Epithelial cell of prostate (primary cell): ENCODE results near the gene TMEM87A.
"Not testable (repeated sequence)": the region's sequence is repeated elsewhere in the genome, so short reads cannot be mapped to it uniquely, and the experiment has no call there.

ENCODE experiments used
- DNase-seq: peaks from one replicate; pipeline ENCODE4 v3.0.0-alpha.2; 2011; ENCODE audit warnings: low read depth, low spot score
- H3K27ac ChIP-seq: fragments of 450-650 bp; 2 replicates; pipeline ENCODE4 v1.5.1; 2017; ENCODE audit warnings: mild to moderate bottlenecking

Gene TMEM87A

GRCh38 chr15:42272939-42273899 is at the start of gene TMEM87A, which contains the start of gene GANC:
TMEM87A (minus strand) TSS chr15:42273433; CDS start chr15:42273398, 35 bp downstream.
GANC (plus strand) TSS chr15:42273201; CDS start chr15:42274482, 1,281 bp downstream.
- peak within 1 kb of the TSS; percentile 99 for H3K27ac ChIP-seq
- peak; percentile 93 for DNase-seq

GRCh38 chr15:42319206-42319605 is 46.0 kb upstream of the TMEM87A start:
- no peak overlapping the region for H3K27ac ChIP-seq

GRCh38 chr15:42316282-42316805 is 43.1 kb upstream of the TMEM87A start:
- DNase-seq = not testable (repeated sequence)

More at GRCh38 chr15:42319206-42319605, 46.0 kb upstream of the TMEM87A start:
- DNase-seq = no peak

GRCh38 chr15:42315521-42315920 is 42.3 kb upstream of the TMEM87A start:
- no peak overlapping the region for H3K27ac ChIP-seq
- DNase-seq = no peak

More at GRCh38 chr15:42316282-42316805, 43.1 kb upstream of the TMEM87A start:
- H3K27ac ChIP-seq = not testable (repeated sequence)

- DNase-seq = no peak
- H3K27ac ChIP-seq = no peak overlapping the region
Observed at GRCh38 chr15:42314818-42315217, 41.6 kb upstream of the TMEM87A start.

GRCh38 chr15:42313463-42313862 is 40.2 kb upstream of the TMEM87A start:
- H3K27ac ChIP-seq = no peak overlapping the region
- DNase-seq = no peak

GRCh38 chr15:42306681-42307080 is 33.4 kb upstream of the TMEM87A start:
- no peak for DNase-seq
- H3K27ac ChIP-seq = no peak overlapping the region

GRCh38 chr15:42301004-42301403 is 27.8 kb upstream of the TMEM87A start:
- H3K27ac ChIP-seq, DNase-seq: not testable (repeated sequence)

- DNase-seq = no peak
Observed at GRCh38 chr15:42289166-42289565, 15.9 kb upstream of the TMEM87A start.

GRCh38 chr15:42287931-42288330 is 14.7 kb upstream of the TMEM87A start:
- H3K27ac ChIP-seq = no peak overlapping the region
- DNase-seq = no peak

More at GRCh38 chr15:42289166-42289565, 15.9 kb upstream of the TMEM87A start:
- H3K27ac ChIP-seq = no peak overlapping the region

- H3K27ac ChIP-seq = no peak overlapping the region
- no peak for DNase-seq
Observed at GRCh38 chr15:42286445-42287029, 13.3 kb upstream of the TMEM87A start.

- no peak for DNase-seq
- H3K27ac ChIP-seq = no peak overlapping the region
Observed at GRCh38 chr15:42285034-42285433, 11.8 kb upstream of the TMEM87A start.

- H3K27ac ChIP-seq = no peak overlapping the region
- DNase-seq = no peak
Observed at GRCh38 chr15:42284551-42284950, 11.3 kb upstream of the TMEM87A start.

- no peak for DNase-seq
- H3K27ac ChIP-seq = no peak overlapping the region
Observed at GRCh38 chr15:42283671-42284070, 10.4 kb upstream of the TMEM87A start.

GRCh38 chr15:42282926-42283325 is 9.7 kb upstream of the TMEM87A start:
- no peak overlapping the region for H3K27ac ChIP-seq
- DNase-seq = no peak

- H3K27ac ChIP-seq = no peak overlapping the region
- no peak for DNase-seq
Observed at GRCh38 chr15:42282344-42282743, 9.1 kb upstream of the TMEM87A start.

- no peak for DNase-seq
Observed at GRCh38 chr15:42279234-42279723, 6.0 kb upstream of the TMEM87A start.

GRCh38 chr15:42276762-42277161 is 3.5 kb upstream of the TMEM87A start:
- H3K27ac ChIP-seq = no peak overlapping the region
- DNase-seq = no peak

More at GRCh38 chr15:42279234-42279723, 6.0 kb upstream of the TMEM87A start:
- H3K27ac ChIP-seq = no peak overlapping the region

GRCh38 chr15:42275780-42276391 is 2.7 kb upstream of the TMEM87A start:
- H3K27ac ChIP-seq = peak overlapping the region; percentile 99
- DNase-seq = no peak

GRCh38 chr15:42274702-42274989 is 1.4 kb upstream of the TMEM87A start:
- DNase-seq = no peak
- H3K27ac ChIP-seq = peak overlapping the region; percentile 99
